ENCODE data around the gene ST14. TPM values are rescaled to one million over a fixed set of nuclear protein-coding genes. Genes with fewer than 3 reads are reported as not detected.

The ST14 gene
- total RNA-seq, 1 donor from 2014 or later: 0.12 TPM

- Mint-ChIP-seq H3K4me1 (ENCODE audit: low read depth, unreplicated experiment) (peaks cover 10% of the 10 kb centered on the region), H3K4me3 (ENCODE audit: unreplicated experiment) (no peak overlapping the region), H3K27ac (ENCODE audit: unreplicated experiment) (no peak overlapping the region), H3K36me3 (ENCODE audit: unreplicated experiment) (peaks cover 7% of the 10 kb centered on the region), H3K9me3 (ENCODE audit: unreplicated experiment) (peaks cover 11% of the 10 kb centered on the region), H3K27me3 (ENCODE audit: unreplicated experiment) (peaks cover 6% of the 10 kb centered on the region)
- DNase-seq: no peak
- TF ChIP-seq CTCF (IDR thresholded peaks at IDR 0.05; ENCODE audit: partially characterized antibody, unreplicated experiment): no peak
These were observed 16.3 kb downstream of the ST14 start for GRCh38 chr11:130175898-130176297.

- Mint-ChIP-seq H3K27ac (ENCODE audit: unreplicated experiment) (no peak overlapping the region), H3K27me3 (ENCODE audit: unreplicated experiment) (peaks cover 5% of the 10 kb centered on the region), H3K9me3 (ENCODE audit: unreplicated experiment) (peaks cover 9% of the 10 kb centered on the region), H3K36me3 (ENCODE audit: unreplicated experiment) (peaks cover 7% of the 10 kb centered on the region), H3K4me3 (ENCODE audit: unreplicated experiment) (no peak overlapping the region), H3K4me1 (ENCODE audit: low read depth, unreplicated experiment) (peaks cover 12% of the 10 kb centered on the region)
- TF ChIP-seq CTCF (IDR thresholded peaks at IDR 0.05; ENCODE audit: partially characterized antibody, unreplicated experiment): no peak
- DNase-seq: no peak
These were observed 18.2 kb downstream of the ST14 start for GRCh38 chr11:130177782-130178181.

GRCh38 chr11:130178441-130179339 is 19.1 kb downstream of the ST14 start:
- Mint-ChIP-seq H3K9me3 (ENCODE audit: unreplicated experiment) (peaks cover 10% of the 10 kb centered on the region), H3K4me1 (ENCODE audit: low read depth, unreplicated experiment) (peaks cover 16% of the 10 kb centered on the region), H3K27me3 (ENCODE audit: unreplicated experiment) (peaks cover 5% of the 10 kb centered on the region), H3K4me3 (ENCODE audit: unreplicated experiment) (no peak overlapping the region), H3K36me3 (ENCODE audit: unreplicated experiment) (peaks cover 7% of the 10 kb centered on the region), H3K27ac (ENCODE audit: unreplicated experiment) (no peak overlapping the region)
- TF ChIP-seq CTCF (IDR thresholded peaks at IDR 0.05; ENCODE audit: partially characterized antibody, unreplicated experiment): no peak
- DNase-seq: no peak

GRCh38 chr11:130179396-130180306 is 20.1 kb downstream of the ST14 start:
- Mint-ChIP-seq H3K27me3 (ENCODE audit: unreplicated experiment) (peaks cover 5% of the 10 kb centered on the region), H3K27ac (ENCODE audit: unreplicated experiment) (no peak overlapping the region), H3K4me1 (ENCODE audit: low read depth, unreplicated experiment) (peaks cover 25% of the 10 kb centered on the region), H3K36me3 (ENCODE audit: unreplicated experiment) (peaks cover 5% of the 10 kb centered on the region), H3K9me3 (ENCODE audit: unreplicated experiment) (peaks cover 14% of the 10 kb centered on the region), H3K4me3 (ENCODE audit: unreplicated experiment) (no peak overlapping the region)
- DNase-seq: no peak
- no peak for TF ChIP-seq CTCF (IDR thresholded peaks at IDR 0.05; ENCODE audit: partially characterized antibody, unreplicated experiment)

Measured in glutamatergic neuron (in vitro differentiated cells).